Hematopoietic multipotent progenitor cell (in vitro differentiated cells): ENCODE measurements around the gene DLGAP5. TPM values are rescaled to one million over a fixed set of nuclear protein-coding genes. Genes with fewer than 3 reads are reported as not detected.
A peak's percentile ranks its signal among the peaks of the same experiment; 100 is the strongest.

ENCODE experiments used
- DNase-seq, 3 donors: peaks; one replicate each; pipeline ENCODE4 v3.0.0-alpha.2; 2011 to 2015; ENCODE audit warnings: low read depth in 2 of 3, low spot score in 2 of 3
- total RNA-seq: library from RNA; depleted of rRNA; stranded (reverse); fragments of >200 nt; gene quantifications from one replicate; pipeline ENCODE4 v1.2.3, GENCODE V29; 2012

The DLGAP5 gene
- total RNA-seq: 0.54 TPM

DNA sequence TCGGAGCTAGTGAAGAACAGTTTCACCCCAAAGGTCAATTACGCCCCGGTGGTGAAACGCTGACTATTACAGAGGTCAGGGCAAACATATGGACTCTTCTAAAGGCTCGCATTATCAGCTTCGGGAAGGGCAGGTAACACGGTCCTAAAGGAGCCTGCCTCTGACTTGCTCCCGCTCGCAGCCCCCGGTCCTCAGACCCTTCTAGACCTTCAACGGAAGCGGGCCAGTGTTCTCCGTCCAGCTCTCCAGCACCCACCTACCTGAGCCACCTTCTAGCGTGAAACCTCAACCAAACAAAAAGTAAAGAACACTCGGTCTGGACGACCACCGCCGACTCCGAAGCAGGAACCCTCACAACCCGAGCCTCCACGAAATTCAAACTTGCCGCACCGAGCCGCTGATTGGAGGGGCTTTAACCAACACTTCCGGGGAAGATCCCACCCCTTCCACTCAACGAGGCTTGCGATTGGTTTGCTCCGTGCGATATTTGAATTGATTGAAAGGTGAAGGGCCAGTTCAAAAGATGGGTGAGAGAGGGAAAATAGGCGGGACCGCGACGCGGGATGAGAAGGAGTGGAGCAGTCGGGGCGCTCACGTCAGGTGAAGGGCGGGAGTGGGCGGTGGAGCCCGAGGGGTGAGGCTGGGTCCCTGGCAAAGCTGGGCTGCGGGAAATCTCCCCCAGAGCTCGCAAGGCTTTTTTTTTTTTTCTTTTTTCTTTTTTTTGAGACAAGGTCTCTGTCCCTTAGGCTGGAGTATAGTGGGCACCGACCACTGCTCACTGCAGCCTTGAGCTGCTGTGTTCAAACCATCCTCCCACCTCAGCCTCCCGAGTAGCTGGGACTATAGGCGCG, at the start of gene DLGAP5:
DLGAP5 (minus strand) TSS at position 383 of the 851 bp plus-strand sequence. CDS start 2,406 bp downstream, outside the sequence.
- peak; percentile 65 to 99 (median 93) for DNase-seq

- DNase-seq: no peak
Measured at GRCh38 chr14:55240526-55241178, 49.3 kb upstream of the DLGAP5 start.

GRCh38 chr14:55239320-55239719, 47.9 kb upstream of the DLGAP5 start:
- peak in 1 of 3 donors; percentile 22 for DNase-seq

DNA sequence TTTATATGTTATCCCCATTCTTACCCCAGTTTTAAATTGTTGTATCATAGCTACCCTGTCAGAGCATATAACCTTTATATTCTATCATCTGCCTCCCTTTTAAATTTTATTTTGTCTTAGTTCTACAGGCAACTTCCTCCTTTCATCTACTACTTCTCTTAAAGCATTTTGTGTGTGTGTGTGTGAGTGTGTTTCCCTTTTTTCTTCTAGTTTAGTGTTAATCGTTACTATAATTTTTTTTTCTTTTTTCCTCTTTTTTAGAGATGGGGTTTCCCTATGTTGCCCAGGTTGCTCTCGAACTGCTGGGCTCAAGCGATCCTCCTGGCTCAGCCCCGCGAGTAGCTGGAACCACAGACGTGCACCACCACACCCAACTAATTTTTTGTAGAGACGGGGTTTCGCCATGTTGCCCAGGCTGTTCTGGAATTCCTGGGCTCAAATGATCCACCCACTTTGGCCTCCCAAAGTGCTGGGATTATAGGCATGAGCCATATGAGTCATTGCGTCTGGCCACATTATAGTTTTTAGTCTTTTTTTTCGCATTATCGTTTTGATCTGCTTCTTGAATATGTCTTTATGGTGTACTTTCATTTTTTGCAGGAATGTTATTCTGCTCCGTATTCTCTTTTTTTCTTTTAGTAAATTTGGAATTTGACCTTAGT, 46.8 kb upstream of the DLGAP5 start:
- DNase-seq: peak in 2 of 3 donors; percentile 54 to 91

DNA sequence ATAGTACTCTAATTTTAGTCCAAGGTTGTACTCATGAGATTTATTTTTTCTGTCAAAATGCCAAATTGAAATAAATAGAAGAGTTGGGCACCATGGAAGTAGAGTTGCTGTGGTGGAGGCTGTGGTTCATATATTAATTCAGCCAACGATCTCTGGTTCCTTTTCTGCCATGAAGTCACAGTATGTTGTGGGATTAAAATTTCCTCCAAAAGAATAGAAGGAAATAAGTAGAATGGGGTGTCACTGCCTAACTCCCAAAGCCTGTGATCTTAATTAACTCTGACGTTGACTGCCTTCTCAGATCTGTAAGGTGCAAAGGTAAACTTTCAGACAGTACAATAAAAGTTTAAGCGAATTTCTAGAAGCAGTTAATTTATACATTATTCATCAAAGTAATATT, 42.2 kb upstream of the DLGAP5 start:
- no peak for DNase-seq

GRCh38 chr14:55228261-55228660, 36.9 kb upstream of the DLGAP5 start:
- DNase-seq: no peak

DNA sequence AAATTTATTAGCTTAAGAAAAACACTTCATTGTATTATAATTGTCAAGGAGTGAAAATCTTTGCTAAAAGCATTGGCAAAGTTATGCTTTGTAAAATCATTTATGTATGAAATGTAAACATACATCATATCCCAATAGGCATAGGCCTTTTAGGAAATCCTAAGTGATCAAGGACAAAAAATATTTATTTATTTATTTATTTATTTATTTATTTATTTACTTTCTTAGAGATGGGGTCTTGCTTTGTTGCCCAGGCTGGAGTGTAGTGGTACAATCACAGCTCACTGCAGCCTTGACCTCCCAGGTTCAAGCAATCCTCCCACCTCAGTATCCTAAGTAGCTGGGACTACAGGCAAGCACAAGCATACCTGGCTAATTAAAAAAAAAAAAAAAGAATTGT, 32.0 kb upstream of the DLGAP5 start:
- DNase-seq: no peak

DNA sequence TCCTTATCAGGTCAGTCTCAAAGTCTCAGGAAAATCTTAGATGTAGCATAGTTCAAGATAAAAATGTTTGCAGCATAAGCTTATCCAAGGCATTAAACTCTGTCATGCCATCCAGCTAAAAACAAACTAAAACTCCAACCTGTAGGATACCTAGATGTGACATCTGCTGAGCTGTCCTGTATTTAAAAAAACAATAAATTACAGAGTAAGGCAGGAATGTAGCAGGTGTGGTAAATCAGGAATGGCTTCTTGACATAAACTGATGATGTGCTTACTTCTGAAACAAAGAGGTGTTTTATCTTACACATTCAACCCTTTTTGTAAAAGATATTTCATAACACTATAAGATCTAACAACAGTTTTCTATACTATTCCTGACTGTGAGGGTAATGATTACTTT, 30.6 kb upstream of the DLGAP5 start:
- no peak for DNase-seq

- DNase-seq: no peak
Measured at GRCh38 chr14:55221186-55221585, 29.8 kb upstream of the DLGAP5 start.

DNA sequence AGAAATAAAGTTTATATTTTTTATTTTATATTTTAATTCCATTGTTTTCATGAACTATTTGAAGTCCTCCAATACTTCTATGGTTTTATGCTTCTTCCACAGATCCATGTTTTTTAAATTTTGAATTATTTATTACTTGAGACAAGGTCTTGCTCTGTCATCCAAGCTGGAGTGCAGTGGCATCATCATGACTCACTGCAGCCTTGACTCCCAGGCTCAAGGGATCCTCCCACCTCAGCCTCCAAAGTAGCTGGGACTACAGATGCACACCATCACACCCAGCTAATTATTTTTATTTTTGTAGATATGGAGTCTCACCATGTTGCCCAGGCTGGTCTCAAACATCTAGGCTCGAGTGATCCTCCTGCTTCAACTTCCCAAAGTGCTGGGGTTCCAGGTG, 28.8 kb upstream of the DLGAP5 start:
- DNase-seq: no peak

DNA sequence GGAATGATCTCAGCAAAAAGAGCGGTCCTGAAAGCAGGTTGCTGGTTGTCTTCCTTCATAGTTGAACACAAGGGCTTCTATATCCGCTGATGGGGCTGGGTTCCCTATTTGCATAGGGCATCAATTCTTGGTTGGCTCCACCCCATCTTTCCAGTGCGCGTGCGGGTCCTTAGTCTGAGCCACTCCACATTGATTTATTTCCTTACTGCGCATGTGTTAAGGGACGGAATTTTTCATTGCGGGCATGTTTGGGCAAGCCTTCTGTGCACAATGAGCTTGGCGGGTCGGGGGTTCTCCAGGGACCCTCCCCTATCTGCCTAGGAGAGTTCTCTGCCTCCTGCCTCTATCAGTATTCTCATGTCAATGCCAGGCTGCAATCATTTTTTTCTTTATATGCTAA, 21.2 kb upstream of the DLGAP5 start:
- no peak for DNase-seq

DNA sequence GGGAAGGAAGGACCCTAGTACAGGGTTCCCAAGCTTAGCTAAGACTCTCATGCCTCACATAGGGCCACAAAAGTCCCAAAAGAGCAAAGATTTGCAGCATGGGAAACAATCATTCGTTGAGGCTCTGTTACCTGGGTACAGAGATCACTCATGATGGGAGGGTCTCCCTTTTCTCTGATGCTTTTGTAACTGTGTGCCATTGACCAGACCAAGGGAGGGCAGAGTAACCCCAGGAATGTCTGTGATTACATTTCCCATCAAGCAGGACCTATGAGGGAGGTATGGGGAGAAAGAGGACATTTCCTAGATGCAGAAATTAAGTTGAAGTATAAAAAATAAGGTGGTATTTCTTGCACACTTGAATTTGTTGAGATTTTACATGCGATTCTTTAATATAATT, 16.4 kb upstream of the DLGAP5 start:
- DNase-seq: no peak

- no peak for DNase-seq
Measured at GRCh38 chr14:55206175-55206693, 14.8 kb upstream of the DLGAP5 start.

GRCh38 chr14:55201219-55202101, 10.1 kb upstream of the DLGAP5 start:
- no peak for DNase-seq

GRCh38 chr14:55200651-55201050, 9.3 kb upstream of the DLGAP5 start:
- no peak for DNase-seq

- no peak for DNase-seq
Measured at GRCh38 chr14:55198749-55199148, 7.4 kb upstream of the DLGAP5 start.

GRCh38 chr14:55194656-55195355, 3.4 kb upstream of the DLGAP5 start:
- no peak for DNase-seq

GRCh38 chr14:55192054-55192621, 753 bp upstream of the DLGAP5 start:
- no peak for DNase-seq

DNA sequence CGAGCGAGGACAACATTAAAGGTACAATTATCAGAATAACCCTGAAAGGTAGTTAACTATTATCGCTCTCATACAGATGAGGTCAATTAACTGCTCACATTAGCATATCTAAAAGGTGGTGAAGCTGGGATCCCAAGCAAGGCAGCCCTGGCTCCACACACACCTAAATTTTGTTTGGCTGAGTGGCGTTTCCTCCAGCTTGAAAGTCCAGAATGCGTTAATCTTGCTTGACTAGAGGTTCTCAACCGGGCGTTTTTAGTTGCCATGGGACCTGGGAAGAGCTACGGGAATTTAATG, 531 bp downstream of the DLGAP5 start:
- no peak for DNase-seq
